ENCODE data around the gene RABGGTA.
"Not testable (repeated sequence)": the region's sequence is repeated elsewhere in the genome, so short reads cannot be mapped to it uniquely, and the experiment has no call there.

Gene RABGGTA

DNA sequence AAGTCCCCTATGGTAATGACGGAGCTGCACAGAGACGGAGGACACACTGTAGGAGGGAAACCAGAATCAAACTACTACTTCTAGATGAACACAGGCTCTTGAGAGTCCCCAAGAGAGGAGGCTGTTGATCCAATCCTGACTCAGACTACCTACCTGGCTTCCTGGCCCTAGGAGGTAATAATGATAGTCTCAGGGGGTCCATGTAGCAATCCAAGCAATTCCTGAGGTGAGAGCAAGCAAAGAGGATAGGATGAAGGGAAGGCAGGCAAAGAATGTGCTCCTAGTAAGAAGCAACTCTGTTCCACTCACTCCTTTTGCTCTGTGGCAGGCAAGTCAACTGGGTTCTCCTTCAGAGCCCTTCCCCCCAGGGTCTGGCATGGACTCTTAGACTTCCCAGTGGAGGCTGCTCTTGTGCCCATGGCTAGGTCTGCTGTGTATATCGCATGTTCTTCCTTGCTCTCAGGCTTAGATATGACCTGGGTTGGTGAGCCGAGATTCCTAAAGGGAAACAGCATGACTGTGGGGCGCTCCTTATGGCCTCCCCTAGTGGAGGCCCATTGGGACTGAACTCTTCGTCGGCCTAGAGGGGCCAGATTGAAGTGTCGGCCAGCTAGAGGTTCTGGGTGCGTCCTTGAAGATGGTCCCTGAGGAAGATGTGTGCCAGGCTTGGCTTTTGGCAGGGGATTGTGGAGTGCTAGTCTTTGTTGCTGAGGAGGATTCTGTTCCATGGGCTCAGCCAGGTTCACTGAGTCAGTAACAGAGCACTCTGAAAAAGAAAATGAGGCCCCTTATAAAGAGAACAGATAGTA, 31.1 kb downstream of the RABGGTA start:
- DNase-seq (ENCODE audit: low spot score) = no peak

DNA sequence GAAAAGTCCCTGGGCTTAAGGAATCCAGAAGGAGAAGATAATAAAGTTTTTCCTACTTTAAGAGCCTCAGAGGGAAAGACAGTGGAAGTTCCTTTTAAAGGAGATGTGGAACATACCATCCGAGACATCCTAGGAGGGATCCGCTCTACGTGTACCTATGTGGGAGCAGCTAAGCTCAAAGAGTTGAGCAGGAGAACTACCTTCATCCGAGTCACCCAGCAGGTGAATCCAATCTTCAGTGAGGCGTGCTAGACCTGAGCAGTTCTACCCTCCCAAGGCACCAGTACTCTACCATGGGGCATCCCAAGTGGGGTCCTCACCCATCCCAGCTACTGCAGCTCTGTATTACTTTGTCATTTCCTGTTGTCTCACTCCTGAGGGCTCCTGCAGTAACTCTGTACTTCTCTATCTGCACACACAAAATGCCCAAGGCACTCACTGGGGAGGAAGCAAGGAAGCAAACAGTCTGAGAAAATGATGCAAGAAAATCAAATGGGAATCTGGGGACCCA, 32.8 kb downstream of the RABGGTA start:
- no peak for DNase-seq (ENCODE audit: low spot score)

DNA sequence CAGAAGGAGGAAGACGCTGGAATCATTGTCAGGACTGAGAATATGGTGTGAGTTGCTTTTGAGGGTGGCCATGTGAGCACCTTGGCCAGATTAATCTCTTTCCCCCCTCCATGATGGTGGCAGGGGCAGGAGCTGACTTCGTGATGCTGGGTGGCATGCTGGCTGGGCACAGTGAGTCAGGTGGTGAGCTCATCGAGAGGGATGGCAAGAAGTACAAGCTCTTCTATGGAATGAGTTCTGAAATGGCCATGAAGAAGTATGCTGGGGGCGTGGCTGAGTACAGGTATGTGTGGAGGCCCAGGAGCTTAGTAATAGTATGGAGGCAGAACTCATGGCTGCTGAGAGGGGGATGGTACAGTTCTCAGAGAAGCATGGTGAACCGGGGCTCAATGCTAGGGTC, 33.3 kb downstream of the RABGGTA start:
- DNase-seq (ENCODE audit: low spot score) = peak; percentile 91

DNA sequence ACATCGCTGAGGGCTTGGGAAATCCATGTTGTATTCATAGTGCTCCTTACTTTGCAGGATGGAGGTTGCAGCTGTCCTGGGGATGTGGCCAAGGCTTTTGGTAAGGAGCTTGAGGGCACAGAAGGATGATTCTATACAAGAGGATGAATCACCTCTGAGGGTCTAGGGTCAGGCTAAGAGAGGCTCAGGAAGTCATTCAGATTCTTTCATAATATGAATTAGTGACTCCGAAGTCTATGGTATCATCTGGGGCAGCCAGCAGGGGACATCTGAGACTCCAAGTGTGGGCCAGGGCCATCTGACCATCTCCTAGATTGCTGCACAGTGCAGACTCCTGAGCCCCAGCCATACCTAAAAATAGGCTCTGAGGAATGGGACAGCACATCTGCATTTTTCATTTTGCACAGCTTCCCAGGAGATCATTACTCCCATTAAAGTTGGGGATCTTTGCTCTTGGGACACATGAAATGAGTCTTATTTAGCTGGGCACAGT, 33.9 kb downstream of the RABGGTA start:
- no peak for DNase-seq (ENCODE audit: low spot score)

DNA sequence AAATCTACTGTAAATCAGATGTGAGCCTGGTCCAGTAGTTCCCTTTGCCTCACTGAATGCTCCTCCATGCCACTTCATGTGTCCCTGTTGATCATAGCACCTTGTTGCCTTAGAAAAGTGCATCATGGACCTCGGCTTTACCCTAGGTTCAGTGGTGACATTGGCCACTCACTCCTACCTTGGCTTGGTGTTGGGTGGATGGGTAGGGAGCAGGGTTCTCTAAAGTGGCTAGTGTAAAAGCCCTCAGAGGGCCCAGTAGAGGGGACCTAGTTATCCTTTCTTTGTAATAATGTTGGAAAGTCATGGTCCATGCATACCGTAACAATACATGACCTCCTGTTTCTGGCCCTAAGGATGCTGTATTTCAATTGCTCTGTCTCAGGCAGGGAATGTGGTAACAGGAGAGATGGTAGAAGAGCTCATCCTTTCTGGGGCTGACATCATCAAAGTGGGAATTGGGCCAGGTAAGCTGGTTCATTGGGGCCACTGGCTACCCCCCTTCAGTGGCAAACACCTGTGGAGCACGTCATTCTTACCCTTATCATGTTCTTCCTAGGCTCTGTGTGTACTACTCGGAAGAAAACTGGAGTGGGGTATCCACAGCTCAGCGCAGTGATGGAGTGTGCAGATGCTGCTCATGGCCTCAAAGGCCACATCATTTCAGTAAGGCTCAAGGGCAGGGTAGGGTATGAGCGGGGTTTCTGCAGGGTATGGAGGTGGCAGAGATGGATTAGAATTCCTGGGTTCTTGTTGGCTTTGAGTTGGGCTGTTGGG, 34.5 kb downstream of the RABGGTA start:
- DNase-seq (ENCODE audit: low spot score) = no peak

DNA sequence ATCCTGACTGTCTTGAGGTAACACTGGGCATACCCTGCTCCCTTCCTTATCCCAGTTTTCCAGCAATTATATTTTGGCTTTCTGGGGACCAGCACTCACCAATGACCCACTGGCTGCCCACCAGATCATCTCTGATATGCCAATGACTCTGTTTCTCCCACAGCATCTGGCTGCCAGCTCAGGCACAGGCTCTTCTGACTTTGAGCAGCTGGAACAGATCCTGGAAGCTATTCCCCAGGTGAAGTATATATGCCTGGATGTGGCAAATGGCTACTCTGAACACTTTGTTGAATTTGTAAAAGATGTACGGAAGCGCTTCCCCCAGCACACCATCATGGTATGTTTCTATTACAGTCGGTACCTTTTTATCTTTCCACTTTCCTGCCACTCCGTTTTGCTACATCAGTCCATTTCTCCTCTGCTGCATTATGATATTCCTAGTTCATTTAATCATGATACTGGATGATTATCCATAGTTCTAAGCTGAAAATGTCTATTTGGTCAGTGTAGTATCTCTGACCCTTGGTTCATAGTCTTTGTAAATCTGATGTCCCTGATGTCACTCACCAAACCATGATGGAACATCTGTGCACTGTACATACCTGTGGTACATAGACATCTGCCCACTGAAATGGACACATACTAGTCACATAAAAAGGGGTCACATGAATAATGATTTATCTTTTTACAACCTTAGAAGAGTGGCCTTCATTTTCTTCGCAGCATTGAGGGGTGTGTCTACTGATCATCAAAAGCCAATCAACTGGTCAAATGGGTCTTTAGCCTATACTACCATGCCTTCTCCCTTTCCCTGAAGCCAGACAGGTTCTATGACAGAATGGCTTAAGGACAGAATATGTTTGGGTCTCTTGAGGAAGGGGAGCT, 35.4 kb downstream of the RABGGTA start:
- no peak for DNase-seq (ENCODE audit: low spot score)

DNA sequence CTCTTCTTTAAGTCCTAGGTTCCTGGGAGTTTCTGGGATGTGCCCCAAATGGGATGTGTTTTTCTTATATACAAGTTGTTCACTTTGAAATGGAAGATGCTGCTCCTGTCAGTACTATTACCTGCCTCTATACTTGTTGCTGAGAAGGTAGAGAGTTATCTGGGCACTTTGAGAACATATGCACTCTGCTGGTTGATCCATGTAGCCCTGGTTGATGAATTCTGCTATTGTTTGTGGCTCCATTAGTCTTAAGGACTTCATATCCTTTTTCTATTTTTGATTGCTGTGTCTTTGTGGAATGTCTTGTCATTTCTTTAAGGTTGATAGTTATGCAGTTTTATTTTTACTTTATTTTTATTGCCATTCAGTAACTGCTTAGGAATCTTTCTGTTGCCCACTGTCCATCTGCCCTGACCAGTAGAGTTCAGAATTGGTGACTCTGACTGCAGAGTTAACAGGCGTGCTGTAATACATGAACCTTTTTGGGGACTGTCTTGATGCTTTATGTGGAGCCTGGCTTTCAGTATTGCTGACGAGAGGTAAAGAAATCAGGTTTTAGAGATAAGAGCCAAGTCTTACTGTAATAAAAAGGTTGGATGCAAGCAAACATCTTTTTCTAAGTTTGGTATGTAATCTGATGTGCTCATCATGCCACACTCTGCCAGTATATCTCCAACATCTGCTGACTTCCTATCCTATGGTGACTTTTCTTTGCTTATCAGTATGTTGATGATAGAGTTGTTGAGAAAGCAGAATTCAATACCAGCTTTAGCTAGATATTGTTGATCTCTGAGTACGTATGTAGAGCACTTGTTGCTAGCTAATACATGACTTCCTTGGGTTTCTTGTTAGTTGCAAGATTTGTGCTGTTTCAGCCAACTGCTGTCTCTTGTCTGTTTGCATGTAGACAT, 37.0 kb downstream of the RABGGTA start:
- no peak for DNase-seq (ENCODE audit: low spot score)

DNA sequence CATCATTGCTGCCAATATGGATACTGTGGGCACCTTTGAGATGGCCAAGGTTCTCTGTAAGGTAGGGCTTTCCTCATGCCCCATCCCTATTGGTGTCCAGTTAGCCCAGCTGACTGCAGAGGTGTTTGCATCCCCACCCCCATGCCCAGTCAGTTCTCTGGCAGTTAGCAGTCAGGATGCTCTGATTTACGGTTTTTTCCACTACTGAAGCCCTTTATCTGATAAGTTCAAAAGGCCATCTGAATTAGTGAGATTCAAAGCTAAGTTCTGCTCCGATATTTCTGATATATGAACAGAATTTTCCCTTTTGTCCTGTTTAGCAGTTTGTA, 37.9 kb downstream of the RABGGTA start:
- no peak for DNase-seq (ENCODE audit: low spot score)

DNA sequence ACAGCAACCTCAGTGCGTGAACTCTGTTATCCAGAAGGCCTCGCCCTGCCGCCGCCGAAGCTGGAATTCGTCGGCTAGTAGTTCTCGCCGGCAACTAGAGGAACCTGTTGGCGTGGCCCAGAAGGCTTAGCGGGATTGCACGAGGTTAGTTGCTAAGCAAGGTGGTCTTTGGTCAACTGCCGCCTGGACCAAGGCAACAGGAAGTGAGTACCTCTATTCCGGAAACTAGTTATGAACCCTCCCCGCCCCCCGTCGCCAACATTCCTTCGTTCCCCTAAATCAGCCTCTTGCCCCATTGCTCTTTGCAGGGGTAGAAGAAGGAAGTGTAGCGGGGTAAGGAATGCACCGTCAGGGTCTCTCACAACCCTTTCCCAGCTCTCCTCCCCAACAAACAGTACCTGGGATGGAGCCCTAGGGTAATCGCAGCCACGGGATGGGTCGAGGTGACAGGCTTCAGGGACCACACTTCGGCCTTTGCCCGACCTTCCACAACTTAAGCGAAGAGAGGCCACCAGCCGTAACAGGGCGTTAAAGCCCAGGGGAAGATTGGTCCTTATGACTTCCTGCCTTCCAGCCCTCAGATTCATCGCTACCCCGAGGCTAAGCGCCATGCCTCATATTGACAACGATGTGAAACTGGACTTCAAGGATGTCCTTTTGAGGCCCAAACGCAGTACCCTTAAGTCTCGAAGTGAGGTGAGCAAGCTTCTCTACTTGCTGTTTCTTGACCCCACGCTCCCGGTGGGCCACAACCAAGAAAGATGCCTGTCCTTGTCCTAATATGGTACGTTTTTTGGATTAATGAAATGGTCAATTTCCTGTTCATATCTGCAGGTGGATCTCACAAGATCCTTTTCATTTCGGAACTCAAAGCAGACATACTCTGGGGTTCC, 38.5 kb downstream of the RABGGTA start, which contains the start of gene GMPR2:
TSS of gene GMPR2 (plus strand) at position 285 of the 893 bp plus-strand sequence. CDS start at position 610, 325 bp downstream.
- DNase-seq (ENCODE audit: low spot score) = no peak

DNA sequence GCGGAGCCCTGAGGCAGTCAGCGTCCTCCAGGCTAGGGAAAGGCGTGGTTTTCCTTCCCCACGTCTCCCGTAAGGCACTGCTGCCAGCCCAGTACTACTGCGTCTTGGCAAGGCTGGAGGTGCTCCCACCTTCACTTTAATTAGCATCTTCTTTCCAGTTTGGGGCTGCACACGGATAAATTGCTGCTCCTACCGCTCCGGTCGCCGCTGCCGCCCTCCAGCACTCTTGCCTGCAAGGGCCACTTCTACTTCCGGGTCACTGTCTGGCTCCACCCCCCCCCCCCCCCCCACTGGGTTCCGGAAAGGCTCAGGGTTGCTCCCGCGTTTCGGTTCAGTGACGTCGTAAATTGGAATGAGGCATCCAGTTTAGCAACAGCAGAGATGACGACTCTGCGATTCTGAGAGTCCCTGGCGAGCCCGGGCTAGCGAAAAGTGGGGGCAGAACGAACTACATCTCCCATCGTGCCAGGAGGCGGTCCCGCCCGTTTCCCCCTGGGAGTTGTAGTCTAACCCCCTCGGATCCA, 39.2 kb downstream of the RABGGTA start, which contains the start of gene NEDD8:
TSS of gene NEDD8 (minus strand) at position 247 of the 524 bp plus-strand sequence. CDS start at position 147, 100 bp downstream.
- DNase-seq (ENCODE audit: low spot score) = peak; percentile 96

DNA sequence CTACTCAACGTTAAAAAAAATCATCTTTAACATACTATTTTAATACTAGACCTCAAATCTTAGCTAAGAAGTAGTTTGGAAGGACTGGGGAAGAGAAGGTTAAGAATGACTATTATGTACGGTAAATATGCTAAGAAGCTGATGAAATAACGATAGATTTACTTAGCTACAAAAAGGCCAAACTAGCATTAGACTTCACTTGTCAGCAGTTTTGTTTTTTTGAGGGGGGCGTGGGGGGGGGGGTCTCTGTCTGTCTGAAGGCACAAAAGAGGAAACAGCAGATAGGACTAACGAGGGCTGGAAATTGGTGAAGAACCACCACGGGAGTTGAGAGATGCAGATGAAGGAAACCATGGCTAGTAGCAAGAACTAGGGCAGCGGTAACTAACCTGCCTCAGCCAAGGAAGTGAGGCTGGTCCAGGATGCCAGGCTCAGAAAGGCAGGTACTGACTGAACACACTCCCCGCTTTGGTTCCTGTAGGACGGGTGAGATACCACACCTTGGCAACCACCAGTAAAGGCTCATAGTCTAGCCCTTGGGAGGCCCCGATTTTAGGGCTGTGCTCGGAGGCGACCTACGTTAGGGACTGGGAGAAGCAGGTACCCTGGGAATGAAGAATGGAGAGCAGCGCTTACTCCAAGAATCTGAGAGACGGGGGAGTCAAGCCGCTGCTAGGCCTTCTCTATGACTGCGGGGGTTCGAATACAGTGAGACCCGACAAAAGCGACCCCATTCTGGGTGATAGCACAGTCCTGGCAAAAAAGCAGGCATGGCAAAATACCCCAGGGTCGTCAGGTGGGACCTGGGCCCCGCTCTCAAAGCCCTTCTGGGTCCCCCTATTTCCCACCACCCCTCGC, 39.9 kb downstream of the RABGGTA start:
- peak; percentile 36 for DNase-seq (ENCODE audit: low spot score)

DNA sequence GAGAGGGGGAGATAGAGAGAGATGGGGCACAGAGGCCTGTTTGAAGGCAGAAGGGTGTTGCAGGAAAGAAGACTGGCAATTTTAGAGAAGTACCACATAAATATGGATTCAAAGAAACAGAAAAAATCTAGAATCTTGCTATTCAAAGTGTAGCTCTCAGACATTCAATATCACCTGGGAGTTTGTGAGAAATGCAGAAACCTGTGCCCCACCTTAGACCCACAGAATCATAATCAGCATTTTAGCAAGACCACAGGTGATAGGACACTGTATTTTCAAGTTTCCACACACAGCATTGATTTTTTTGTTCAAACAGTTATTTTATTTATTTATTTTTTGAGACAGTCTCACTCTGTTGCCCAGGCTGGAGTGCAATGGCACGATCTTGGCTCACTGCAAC, 42.5 kb downstream of the RABGGTA start:
- no peak for DNase-seq (ENCODE audit: low spot score)

DNA sequence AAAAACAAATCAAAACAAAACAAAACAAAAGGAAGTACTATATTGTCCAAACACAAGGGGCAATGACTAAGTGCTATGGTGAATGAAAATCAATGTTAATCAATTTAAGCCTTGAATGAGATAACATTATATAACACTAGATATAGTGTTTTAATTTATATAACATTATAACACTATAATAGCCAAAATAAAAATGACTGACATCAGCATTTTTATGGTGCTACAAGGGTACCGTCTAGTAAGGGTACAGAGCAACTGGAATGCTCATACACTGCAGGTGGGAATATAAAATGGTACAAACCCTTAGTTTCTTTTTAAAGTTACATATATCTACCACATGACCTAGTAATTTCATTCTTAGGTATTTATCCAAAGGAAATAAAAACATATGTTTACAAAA, 44.9 kb downstream of the RABGGTA start:
- no peak for DNase-seq (ENCODE audit: low spot score)

DNA sequence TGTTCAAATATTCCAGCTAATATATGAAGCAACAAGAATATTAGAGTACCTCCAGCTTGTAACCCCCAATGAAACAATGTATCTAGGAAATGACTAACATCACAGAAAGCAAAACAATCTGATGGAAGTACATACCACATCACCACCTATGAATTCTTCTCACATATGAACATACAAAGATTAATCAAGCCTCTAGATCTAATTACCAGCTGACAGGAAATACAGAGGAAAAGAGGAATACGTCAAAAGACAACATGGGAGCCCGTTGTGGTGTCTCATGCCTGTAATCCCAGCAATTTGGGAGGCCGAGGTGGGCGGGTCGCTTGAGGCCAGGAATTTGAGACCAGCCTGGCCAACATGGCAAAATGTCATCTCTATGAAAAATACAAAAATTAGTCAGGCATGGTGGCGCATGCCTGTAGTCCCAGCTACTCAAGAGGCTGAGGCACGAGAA, 46.8 kb downstream of the RABGGTA start:
- DNase-seq (ENCODE audit: low spot score) = peak; percentile 72

DNA sequence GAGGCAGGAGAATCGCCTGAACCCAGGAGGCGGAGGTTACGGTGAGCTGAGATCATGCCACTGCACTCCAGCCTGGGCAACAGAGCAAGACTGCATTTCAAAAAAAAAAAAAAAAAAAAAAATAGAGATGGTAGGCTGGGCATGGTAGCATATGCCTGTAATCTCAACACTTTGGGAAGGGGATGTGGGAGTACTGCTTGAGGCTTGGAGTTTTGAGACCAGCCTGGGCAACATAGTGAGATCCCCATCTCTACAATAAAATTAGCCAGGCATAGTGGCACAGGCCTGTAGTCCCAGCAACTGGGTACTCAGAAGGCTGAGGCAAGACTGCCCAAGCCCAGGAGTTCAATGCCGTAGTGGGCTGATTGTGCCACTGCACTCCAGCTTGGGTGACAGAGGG, 48.4 kb downstream of the RABGGTA start:
- not testable (repeated sequence) for DNase-seq (ENCODE audit: low spot score)

DNA sequence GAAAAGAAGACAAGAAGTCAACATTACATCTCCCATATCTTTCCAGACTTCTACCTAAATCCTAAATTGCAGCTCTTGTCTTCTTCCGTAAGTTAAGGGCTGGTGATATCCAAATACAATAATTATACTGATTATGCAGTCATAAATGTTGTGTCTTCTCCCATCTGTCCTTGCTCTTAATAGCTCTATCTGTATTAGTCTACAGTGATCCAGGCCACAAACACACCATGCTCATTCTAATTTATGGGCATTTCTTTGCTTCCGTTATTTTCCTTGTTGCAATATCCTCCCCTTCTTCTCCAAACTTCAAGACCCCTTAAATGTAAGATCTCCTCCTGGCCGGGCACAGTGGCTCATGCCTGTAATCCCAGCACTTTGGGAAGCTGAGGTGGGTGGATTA, 51.9 kb downstream of the RABGGTA start:
- no peak for DNase-seq (ENCODE audit: low spot score)

DNA sequence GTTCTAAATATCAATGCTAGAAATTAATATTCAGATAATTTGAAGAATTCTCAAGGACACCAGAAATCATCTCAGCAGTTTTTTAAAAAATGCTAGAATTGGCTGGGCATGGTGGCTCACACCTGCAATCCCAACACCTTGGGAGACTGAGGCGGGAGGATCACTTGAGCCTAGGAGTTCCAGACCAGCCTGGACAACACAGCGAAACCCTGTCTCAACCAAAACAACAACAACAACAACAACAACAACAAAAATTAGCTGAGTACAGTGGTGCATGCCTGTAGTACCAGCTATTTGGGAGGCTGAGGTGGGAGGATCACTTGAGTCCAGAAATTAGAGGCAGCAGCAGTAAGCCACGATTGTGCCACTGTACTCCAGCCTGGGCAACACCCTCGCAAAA, 52.3 kb downstream of the RABGGTA start:
- DNase-seq (ENCODE audit: low spot score) = no peak

DNA sequence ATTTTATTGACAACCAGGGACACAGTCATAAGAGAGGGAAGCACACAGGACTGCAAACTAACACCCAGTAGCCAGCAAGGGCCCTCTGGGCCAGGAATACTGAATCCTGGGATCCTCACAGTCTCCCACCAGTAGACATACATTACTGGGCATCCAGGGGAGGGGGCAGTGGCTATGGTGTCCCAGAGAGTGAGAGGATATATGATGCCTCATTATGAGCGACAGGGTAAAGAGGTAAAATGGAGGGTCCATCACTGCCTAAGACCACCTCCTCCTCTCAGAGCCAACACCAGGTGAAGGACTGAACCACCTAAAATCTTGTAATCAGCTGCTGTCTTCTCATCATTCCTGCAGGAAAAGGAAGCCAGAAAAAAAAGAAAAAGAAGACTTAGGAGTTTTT, 54.5 kb downstream of the RABGGTA start:
- DNase-seq (ENCODE audit: low spot score) = not testable (repeated sequence)

DNA sequence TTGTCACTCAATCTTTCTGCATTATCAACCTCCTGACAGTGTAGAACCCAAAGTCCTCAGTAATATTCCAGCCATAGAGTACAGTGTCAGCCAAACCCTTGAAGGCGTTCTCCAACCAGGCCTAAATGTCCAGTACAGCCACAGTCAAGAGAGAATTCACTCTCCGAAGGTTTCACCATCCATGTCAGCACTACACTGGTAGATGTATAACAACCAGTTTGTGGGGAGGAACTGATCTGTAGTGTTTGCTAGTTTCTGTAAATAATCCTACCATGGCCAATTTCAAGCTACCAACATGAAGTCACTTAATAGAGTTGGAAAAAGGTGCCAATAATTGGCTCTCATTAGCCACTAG, 55.1 kb downstream of the RABGGTA start:
- no peak for DNase-seq (ENCODE audit: low spot score)
